Keratinocyte (primary cell): ENCODE measurements around the gene APEH. TPM values are rescaled to one million over a fixed set of nuclear protein-coding genes. Genes with fewer than 3 reads are reported as not detected.
A peak's percentile ranks its signal among the peaks of the same experiment; 100 is the strongest.

ENCODE experiments used
- DNase-seq: peaks from one replicate; pipeline ENCODE4 v3.0.0-alpha.2; 2011; ENCODE audit warnings: low read depth, missing footprints, low spot score
- FAIRE-seq: peaks from 2 replicates; lab custom pipeline; 2011; peaks lifted over from hg19 to GRCh38; lab: Jason Lieb, UNC
- H2AFZ ChIP-seq: 2 replicates; pipeline ENCODE4 v1.6.0; 2012; ENCODE audit warnings: low read length, control low read depth, inconsistent platforms; ENCODE audit not compliant: control insufficient read depth
- H3K27ac ChIP-seq: 2 replicates; pipeline ENCODE4 v1.5.1; 2011; ENCODE audit warnings: low read length; ENCODE audit not compliant: control insufficient read depth, insufficient read depth
- H3K27me3 ChIP-seq: 3 replicates; pipeline ENCODE4 v1.6.0; 2011; ENCODE audit warnings: low read length; ENCODE audit not compliant: control insufficient read depth, insufficient read depth; ENCODE audit errors: extremely low read depth
- H3K36me3 ChIP-seq, 2 experiments: 2 replicates in 1 of 2; 3 replicates in 1 of 2; pipeline ENCODE4 v1.5.1; 2011; ENCODE audit warnings: low read length in 2 of 2, mild to moderate bottlenecking in 1 of 2; ENCODE audit not compliant: control insufficient read depth in 2 of 2, insufficient read depth in 2 of 2; ENCODE audit errors: extremely low read depth in 1 of 2
- H3K4me1 ChIP-seq: 3 replicates; pipeline ENCODE4 v1.5.1; 2011; ENCODE audit warnings: low read length; ENCODE audit not compliant: control insufficient read depth, insufficient read depth; ENCODE audit errors: extremely low read depth
- H3K4me2 ChIP-seq: 3 replicates; pipeline ENCODE4 v1.6.0; 2011; ENCODE audit warnings: low read depth, low read length; ENCODE audit not compliant: control insufficient read depth, insufficient read depth; ENCODE audit errors: extremely low read depth
- H3K4me3 ChIP-seq, 3 experiments: fragments of 200-600 bp in 1 of 3; sonication (generic) in 1 of 3; 2 replicates in 2 of 3; 3 replicates in 1 of 3; pipeline ENCODE4 v1.5.1; 2011 to 2016; ENCODE audit warnings: low read length in 3 of 3, mild to moderate bottlenecking in 3 of 3, control low read depth in 2 of 3, inconsistent platforms in 1 of 3, low read depth in 1 of 3, mixed read lengths in 1 of 3, mixed run types in 1 of 3, moderate library complexity in 1 of 3; ENCODE audit not compliant: control insufficient read depth in 2 of 3, insufficient read depth in 2 of 3; ENCODE audit errors: extremely low read depth in 1 of 3
- H3K79me2 ChIP-seq: 2 replicates; pipeline ENCODE4 v1.6.0; 2012; ENCODE audit warnings: low read length; ENCODE audit not compliant: control insufficient read depth, insufficient read depth
- H3K9ac ChIP-seq: 3 replicates; pipeline ENCODE4 v1.6.0; 2011; ENCODE audit warnings: low read length; ENCODE audit not compliant: control insufficient read depth, insufficient read depth; ENCODE audit errors: extremely low read depth
- H3K9me1 ChIP-seq: 3 replicates; pipeline ENCODE4 v1.6.0; 2011; ENCODE audit warnings: low read length; ENCODE audit not compliant: control insufficient read depth, insufficient read depth; ENCODE audit errors: extremely low read depth
- H3K9me3 ChIP-seq: 2 replicates; pipeline ENCODE4 v1.5.1; 2012; ENCODE audit warnings: low read depth, low read length; ENCODE audit not compliant: control insufficient read depth
- H4K20me1 ChIP-seq: 3 replicates; pipeline ENCODE4 v1.6.0; 2011; ENCODE audit warnings: low read length; ENCODE audit not compliant: control insufficient read depth, insufficient read depth; ENCODE audit errors: extremely low read depth
- CTCF ChIP-seq, 3 experiments: IDR thresholded peaks in 1 of 3; conservative IDR thresholded peaks in 1 of 3; optimal IDR thresholded peaks in 1 of 3; 2 replicates in 2 of 3; 3 replicates in 1 of 3; pipeline versions ENCODE3 to v1.5.1; 2011; ENCODE audit warnings: low read length in 3 of 3, mild to moderate bottlenecking in 3 of 3, moderate library complexity in 2 of 3, control low read depth in 1 of 3, inconsistent platforms in 1 of 3; ENCODE audit not compliant: insufficient read depth in 2 of 3; ENCODE audit errors: extremely low read depth in 1 of 3
- EZH2 ChIP-seq: IDR thresholded peaks from one replicate; pipeline ENCODE4 v1.6.1; 2012; ENCODE audit warnings: inconsistent platforms, mild to moderate bottlenecking, low read length, moderate library complexity
- dilution Hi-C: fragments of 300-500 bp; cut with MboI; formaldehyde crosslinking; loops from one replicate; pipeline ENCODE4 v1.7.0; 2020; ENCODE audit warnings: low sequenced_read_pairs; ENCODE audit not compliant: extremely low pct_ligation_motif_present
- polyA plus RNA-seq, 5 experiments: library from polyadenylated mRNA; depleted of rRNA in 3 of 5; stranded (reverse) in 3 of 5; stranded (forward) in 1 of 5; unstranded in 1 of 5; fragments of >200 nt; gene quantifications; 1 replicate in 1 of 5; 2 replicates in 3 of 5; 3 replicates in 1 of 5; pipeline versions ENCODE4 v1.2.1 to v1.2.3, GENCODE V29; 2011 to 2012; ENCODE audit warnings: missing spikeins in 2 of 5, low read depth in 1 of 5, low replicate concordance in 1 of 5

The APEH gene
- polyA plus RNA-seq, 1 donor (not counting 4 experiments of a cell fraction or from before 2014, with no cell fraction given) = 106 TPM

DNA sequence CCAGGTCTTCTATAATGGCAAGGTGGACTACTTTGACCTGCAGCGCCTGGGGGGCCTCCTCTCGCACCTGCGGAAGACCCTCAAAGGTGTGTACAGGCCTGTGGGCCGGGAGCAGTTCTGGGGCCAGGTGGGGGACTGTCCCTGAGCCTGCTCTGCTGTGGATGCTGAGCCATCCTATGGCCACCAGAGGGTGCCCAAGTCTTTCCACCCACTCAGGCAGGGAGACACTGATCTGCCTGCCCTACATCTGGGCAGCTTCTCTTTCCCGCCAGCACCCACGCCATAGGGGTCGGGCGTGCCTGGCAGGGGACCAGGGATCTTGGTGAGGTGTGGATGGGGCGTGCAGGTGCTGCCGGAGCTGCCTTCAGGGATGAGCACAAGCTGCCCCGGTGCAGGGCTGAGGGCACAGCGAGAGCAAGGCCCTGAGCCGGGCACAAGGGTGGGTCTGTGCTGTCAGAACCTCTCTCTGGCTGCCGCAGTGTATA is 29.3 kb downstream of the APEH start:
- FAIRE-seq (peak; percentile 63), DNase-seq (no peak)
- Histone ChIP-seq H2AFZ (no peak overlapping the region), H3K4me2 (no peak overlapping the region), H3K4me1 (peaks cover 4% of the 10 kb centered on the region), H3K9me3 (no peaks in the 10 kb centered on the region), H3K4me3 (no peak overlapping the region), H3K27ac (no peak overlapping the region), H3K9ac (no peak overlapping the region), H3K9me1 (no peaks in the 10 kb centered on the region), H4K20me1 (no peaks in the 10 kb centered on the region), H3K79me2 (no peaks in the 10 kb centered on the region), H3K27me3 (no peaks in the 10 kb centered on the region), H3K36me3 (peaks cover 29 to 35% of the 10 kb centered on the region in 2 experiments)
- TF ChIP-seq CTCF (optimal IDR thresholded peaks at IDR 0.05 in 1 of 3, IDR thresholded peaks at IDR 0.05 in 1 of 3, conservative IDR thresholded peaks at IDR 0.05 in 1 of 3; ENCODE audit: extremely low read depth in 1 of 3, insufficient read depth in 2 of 3, low read length in 3 of 3) (peak in 2 of 3 experiments; percentile 81 to 94), EZH2 (no peak)
- dilution Hi-C loops = no loop called here

GRCh38 chr3:49703956-49704355 is 29.8 kb downstream of the APEH start:
- no peak for TF ChIP-seq CTCF (optimal IDR thresholded peaks at IDR 0.05 in 1 of 3, IDR thresholded peaks at IDR 0.05 in 1 of 3, conservative IDR thresholded peaks at IDR 0.05 in 1 of 3; ENCODE audit: extremely low read depth in 1 of 3, insufficient read depth in 2 of 3, low read length in 3 of 3)
- TF ChIP-seq EZH2 = no peak
- peaks cover 4% of the 10 kb centered on the region for H3K4me1 ChIP-seq
- H3K4me3 ChIP-seq = no peak overlapping the region
- no peaks in the 10 kb centered on the region for H3K79me2 ChIP-seq
- FAIRE-seq (no peak), DNase-seq (no peak)
- H4K20me1 ChIP-seq = no peaks in the 10 kb centered on the region
- no peaks in the 10 kb centered on the region for H3K9me3 ChIP-seq
- H3K9ac ChIP-seq = no peak overlapping the region
- no peaks in the 10 kb centered on the region for H3K9me1 ChIP-seq
- H3K27ac ChIP-seq = no peak overlapping the region
- H3K4me2 ChIP-seq = no peak overlapping the region
- H3K36me3 ChIP-seq = peaks cover 27 to 35% of the 10 kb centered on the region in 2 experiments
- no peak overlapping the region for H2AFZ ChIP-seq
- H3K27me3 ChIP-seq = no peaks in the 10 kb centered on the region
- dilution Hi-C loops = no loop called here
